GM12872 (cell line): ENCODE measurements around the gene KRT35.

Experiments used
- TF ChIP-seq, protein P1 (sequence below): IDR thresholded peaks from 3 replicates; pipeline ENCODE4 v1.5.1; 2011; ENCODE audit warnings: low read depth, mild to moderate bottlenecking, low read length, moderate library complexity; ENCODE audit not compliant: insufficient read depth

The KRT35 gene

DNA sequence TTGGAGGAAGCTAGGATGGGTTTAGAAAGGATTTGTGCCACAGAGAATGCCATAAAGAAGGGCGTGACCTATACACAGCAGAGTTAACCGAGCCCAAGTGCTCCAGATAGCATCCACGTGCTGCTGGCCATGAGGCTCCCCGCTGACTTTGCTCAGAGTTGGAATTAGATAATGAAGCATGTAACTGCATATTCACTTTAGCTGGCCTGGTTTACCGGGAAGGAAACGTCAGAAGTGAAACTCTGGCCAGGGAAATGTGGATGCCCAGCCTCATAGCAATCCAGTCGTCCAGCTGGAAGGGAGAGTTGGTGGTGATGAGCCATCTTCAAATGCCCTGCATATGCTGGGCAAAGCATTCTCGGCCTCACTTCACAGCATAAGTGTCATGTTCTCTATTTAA is 6.1 kb downstream of the KRT35 start:
- TF ChIP-seq, protein P1, sequence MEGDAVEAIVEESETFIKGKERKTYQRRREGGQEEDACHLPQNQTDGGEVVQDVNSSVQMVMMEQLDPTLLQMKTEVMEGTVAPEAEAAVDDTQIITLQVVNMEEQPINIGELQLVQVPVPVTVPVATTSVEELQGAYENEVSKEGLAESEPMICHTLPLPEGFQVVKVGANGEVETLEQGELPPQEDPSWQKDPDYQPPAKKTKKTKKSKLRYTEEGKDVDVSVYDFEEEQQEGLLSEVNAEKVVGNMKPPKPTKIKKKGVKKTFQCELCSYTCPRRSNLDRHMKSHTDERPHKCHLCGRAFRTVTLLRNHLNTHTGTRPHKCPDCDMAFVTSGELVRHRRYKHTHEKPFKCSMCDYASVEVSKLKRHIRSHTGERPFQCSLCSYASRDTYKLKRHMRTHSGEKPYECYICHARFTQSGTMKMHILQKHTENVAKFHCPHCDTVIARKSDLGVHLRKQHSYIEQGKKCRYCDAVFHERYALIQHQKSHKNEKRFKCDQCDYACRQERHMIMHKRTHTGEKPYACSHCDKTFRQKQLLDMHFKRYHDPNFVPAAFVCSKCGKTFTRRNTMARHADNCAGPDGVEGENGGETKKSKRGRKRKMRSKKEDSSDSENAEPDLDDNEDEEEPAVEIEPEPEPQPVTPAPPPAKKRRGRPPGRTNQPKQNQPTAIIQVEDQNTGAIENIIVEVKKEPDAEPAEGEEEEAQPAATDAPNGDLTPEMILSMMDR, result no peak

- TF ChIP-seq, protein P1, result no peak
Observed at GRCh38 chr17:41468346-41468745, 12.6 kb downstream of the KRT35 start.

GRCh38 chr17:41467561-41467960 is 13.4 kb downstream of the KRT35 start:
- TF ChIP-seq, protein P1, result no peak

DNA sequence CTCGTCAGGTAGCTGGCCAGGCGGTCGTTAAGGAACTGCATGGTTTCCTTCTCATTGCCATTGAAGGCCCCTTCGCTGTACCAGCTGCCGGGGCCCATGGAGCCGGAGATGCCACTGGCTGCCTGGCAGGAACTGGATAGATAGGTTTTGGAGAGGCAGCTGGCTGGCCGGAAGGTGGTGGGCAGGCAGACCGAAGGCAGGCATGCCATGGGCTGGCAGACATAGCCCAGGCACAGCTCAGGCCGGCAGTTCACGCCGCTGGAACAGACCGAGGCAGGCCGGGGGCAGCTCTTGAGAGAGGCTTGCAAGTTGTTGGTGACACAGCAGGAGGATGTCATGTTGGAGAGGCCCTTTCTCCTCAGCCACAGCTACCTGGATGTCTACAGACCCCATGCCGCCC is 14.0 kb downstream of the KRT35 start, which contains the start of gene KRT32:
Gene KRT32 (minus strand): TSS at position 399 of the 400 bp plus-strand sequence. CDS start 61 bp downstream, at position 338.
- TF ChIP-seq, protein P1, result no peak

DNA sequence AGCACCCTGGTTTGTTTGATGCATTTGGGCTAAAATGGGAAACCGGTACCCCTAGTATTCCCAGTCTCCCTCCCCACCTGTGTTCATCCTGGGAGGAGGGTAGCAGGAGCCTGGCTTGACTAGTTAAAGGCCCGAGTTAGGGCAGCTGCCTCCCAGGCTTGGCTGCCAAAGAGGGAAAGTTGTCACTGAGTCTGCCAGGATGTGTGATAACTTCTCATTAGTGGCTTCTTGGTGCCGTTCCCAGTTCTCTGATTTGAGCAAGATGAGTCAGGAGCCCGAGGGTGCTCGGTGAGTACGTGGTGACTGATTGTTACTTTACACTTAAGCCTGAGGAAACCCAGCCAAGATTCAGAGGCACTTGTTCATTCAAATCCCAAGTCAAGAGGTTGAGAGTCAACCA is 16.3 kb downstream of the KRT35 start:
- TF ChIP-seq, protein P1, result no peak

DNA sequence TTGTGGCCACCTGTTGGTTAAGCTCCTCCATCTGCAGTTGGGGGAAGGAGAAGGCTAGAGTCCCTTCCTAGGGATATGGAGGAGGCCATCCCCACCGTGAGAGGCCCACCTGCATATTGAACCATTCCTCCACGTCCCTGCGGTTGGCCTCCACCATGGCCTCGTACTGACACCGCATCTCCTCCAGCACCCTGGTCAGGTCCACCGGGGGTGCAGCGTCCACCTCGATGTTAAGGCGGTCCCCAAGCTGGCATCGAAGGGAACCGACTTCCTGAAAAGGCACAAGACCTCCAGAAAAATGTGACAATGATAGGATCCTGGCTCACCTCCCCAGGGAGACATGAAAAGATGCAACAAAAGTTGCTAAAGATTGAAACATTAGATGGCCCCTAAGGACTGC is 16.8 kb downstream of the KRT35 start:
- TF ChIP-seq, protein P1, result no peak

- TF ChIP-seq, protein P1, result no peak
Observed at GRCh38 chr17:41463746-41464145, 17.2 kb downstream of the KRT35 start.
